ENCODE measurements around the gene WWOX.
A peak's percentile ranks its signal among the peaks of the same experiment; 100 is the strongest.

Gene WWOX

DNA sequence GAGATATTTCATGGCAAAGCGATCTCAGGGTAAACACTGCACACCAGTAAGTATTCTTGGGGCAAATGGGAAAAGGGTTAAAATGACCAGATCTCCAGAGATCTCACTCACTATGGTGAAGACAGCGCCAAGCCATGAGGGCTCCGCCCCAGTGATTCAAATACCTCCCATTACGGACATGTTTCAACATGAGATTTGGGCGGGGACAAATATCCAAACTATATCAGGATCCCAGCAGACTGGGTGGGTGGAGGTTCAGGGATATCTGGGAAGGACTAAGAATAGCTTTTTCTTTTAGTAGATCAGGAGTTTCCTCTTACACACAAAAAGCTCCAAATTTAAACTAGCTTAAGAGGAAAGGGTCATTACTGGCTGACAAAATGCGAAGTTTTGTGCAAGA, 181.7 kb downstream of the WWOX start:
- DNase-seq, result no peak

DNA sequence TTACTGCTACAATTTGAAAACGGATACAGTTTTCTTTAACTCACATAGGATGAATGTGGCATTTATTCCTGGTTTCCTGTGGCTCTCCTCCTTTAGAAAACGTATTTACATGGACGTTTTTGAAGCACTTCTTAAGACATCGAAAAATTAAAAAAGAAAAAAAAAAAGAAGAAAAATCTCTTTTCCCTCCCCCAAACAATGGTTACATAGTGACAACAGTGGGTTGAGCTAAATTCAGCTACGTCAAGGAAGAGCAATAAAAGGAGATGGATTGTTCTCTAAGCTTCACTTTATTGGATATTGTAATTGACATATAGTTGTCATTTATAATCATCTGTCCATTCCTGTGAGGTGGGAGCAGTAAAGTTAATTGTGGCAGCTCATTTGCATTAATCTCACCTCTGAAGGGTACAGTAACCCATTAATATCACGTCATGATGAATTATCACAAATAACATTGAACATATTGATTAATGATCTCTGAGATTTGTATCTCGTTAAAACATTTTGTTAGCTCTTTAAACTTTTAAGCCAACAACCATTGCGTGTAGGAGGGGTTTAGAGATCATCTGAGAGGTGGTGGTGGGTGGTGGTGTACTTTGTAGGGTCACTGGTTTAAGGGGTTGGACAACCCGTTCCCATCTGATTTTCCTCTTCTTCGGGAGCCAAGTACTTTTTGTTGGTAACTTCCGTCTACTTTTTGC, 184.2 kb downstream of the WWOX start:
- no peak for DNase-seq

DNA sequence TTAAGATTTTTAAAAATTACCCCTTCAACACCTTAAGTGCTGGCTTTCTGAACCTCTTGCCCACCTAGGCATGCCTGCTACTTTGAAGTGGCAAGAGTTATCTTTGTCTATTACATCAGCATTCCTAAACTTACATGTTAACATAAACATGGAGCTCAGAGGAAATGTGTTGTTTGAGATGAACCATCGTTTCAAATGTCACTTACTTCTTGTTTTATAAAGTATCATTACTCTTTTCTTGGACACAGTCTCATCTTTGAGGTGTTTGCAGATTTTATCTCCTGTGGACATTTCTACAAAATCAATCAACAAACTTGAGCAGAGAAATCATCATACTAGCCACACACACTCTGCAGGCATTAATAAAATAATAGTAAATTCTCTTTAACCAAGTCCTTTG, 184.9 kb downstream of the WWOX start:
- no peak for DNase-seq

DNA sequence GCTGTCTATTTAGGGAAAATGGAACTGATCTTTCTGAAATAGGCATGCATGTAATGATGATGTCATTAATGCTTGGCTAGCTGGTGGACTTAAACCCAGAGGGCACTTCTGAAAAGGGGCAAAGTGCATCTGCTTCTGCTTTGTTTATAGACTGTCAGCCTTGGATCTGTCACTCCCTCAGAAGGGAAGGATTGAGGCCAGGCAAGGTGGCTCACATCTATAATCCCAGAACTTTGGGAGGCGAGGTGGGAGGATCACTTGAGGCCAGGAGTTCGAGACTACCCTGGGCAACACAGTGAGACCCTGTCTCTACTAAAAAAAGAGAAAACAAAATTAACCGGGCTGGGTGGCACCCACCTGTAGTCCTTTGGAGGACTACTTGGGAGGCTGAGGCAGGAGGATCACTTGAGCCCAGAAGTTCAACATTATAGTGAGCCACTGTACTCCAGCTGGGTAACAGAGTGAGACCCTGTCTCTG, 185.5 kb downstream of the WWOX start:
- no peak for DNase-seq

DNA sequence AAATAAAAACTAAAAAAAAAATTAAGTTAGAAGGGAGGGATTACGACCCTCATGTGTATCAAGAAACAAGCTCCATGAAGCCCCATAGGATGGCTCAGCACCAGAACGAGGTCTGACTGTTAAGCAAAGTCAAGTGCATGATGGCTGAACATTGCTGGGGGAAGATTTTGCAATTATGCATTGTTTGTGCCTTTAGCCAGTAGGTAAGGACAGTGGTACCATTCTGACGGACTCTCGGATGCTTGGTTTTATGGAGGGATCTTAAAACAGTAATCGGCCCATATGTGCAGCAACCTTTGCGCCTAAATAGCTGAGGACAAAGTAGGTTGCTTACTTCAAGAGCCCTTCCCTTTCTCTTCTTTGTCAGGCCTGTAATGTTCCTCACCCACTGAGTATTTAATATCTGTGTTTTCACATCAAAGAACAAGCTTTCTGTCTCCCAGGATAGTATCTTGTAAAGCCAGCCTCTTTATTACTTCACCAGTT, 186.0 kb downstream of the WWOX start:
- DNase-seq, result no peak

DNA sequence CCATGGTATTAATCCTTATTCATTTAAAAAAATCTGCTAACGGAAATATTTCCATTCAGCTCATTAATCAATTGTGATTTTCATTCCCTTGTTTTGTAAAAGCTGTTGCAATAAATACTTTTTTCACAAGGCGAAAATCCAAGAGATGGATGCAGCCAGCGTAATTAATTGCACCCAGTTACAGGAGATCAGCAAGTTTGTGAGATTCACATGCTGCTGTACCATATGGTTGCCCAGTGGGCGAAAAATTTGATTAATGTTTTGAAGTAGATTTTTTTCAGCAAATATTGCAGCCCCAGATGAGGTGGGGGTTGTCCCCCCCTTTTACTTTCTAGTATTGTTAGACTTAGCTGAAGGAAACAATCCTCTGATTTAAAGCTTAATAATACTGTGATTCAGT, 186.6 kb downstream of the WWOX start:
- no peak for DNase-seq

DNA sequence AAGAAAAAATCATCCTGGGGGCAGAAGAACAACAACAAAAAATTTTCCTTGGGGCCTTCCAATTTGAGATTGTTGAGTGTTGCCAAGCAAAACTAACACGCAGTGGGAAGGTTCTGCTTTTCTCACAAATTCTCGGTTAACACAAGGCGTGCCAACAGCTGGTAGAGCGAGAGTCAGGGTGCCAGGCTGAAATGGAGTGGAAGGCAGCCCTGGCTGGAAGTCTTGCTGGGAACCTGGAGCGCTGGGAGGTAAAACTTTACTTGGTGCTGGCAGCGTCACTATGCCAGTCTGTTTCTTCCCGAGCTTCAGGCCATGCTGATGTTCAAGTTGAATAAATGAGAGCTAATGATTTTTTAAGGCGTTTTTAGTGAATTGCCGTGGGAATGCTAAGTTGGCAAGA, 189.4 kb downstream of the WWOX start:
- DNase-seq, result no peak

DNA sequence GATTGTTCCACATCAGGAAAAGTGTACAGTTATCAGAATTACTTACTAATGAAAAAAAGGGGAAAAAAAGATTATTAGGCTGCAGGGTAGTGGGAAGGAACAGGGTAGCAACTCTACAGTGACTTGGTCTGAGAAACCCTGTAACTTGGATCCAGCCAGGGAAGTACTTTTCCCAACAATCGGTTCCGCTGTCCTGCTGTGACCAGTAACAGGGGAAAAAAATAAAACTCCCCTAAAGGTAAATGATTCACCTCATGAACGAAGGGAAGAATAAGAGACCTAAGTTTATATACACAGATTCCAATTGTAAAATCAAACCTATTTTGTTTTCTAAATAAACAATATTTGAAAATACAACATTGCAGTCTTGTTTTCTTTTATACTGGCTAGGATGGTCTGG, 189.9 kb downstream of the WWOX start:
- DNase-seq, result no peak

DNA sequence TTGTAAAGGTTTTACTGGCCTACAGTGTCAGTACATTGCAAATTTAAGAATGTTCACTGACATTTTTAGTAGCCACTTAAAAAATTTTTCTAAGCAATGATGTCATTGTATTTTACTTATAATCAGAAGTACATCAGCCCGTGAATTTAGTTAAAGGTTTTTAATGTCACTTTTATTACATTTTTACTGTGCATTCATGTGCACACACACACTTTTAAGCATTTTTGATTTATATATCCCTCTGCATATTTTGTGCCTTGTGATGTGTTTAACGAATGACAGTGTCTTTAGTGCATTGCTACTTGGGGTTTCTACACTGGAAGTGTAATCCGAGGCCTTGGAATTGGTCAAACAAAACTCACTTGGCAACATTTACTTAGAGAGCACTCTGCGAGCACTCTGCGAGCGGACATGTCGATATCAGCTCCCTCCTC, 190.4 kb downstream of the WWOX start:
- peak; percentile 4 for DNase-seq

DNA sequence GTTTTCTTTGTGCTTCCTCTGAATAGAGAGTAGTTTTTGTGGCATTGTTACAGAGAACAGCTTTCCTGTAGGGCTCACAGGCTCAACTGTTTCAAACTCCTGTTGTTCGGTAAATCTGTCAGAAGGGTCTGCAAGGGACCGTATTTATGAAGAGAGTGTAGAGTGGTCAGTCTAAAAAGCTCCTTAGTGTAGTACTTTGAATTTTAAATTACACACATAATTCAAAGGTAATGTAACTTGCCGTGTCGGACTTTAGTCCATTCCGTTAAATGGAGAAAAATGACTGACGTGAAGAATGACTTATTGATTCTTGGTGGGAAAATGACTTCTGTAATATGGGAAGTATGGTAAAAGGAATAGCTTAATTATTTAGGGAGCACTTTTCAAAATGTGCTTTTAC, 190.9 kb downstream of the WWOX start:
- DNase-seq, result no peak

DNA sequence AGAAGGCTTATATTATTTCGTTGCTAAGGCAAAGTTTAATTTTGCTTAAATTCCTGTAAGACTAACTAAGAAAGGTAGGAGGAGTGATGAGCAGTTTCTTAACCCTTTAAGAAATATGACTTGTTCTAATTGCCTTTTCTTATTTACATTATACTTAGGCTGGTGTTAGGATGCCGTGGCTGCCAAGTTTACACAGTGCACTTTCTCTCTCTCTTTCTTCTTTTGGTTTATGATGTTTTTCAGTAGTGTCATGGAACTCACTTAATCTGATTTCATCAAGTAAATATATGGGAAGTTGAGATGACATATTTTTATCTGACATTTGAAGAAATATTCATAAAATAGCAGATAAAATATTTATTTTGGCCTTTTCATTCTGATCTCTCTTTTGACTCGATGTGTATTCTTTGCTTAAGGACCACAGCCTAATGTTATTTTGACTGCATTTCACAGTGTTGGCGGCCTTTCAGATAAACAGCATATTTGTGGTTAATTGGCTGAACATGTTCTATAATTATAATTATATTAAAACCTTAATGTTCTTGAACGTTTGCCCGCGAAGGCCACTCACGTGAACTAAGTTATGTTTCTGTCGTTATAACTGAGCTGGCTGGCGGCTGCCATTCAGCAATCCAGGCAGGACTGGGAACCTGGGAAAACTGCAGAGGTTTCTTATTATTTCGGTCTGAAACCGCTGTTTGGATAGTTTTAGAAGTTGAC, 191.6 kb downstream of the WWOX start:
- DNase-seq, result peak; percentile 24

DNA sequence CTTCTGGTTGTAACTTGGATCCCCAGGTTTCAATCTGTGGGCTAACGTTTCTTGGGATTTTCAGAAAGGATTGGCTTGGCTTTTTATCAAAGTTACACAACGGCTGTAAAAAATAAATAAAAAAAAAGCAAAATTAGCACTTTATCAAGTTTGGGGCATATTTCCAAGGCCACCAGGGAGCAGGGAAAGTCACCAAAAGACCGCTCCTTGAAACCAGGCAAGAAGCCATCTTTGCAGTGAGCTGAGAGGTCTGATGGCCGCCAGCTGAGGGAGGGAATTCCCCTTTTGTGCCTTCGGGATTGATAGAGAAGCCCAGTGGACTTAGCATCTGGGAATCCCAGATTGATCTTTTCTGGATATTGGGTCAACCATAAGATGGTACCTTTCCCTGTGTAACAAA, 192.2 kb downstream of the WWOX start:
- DNase-seq, result no peak

DNA sequence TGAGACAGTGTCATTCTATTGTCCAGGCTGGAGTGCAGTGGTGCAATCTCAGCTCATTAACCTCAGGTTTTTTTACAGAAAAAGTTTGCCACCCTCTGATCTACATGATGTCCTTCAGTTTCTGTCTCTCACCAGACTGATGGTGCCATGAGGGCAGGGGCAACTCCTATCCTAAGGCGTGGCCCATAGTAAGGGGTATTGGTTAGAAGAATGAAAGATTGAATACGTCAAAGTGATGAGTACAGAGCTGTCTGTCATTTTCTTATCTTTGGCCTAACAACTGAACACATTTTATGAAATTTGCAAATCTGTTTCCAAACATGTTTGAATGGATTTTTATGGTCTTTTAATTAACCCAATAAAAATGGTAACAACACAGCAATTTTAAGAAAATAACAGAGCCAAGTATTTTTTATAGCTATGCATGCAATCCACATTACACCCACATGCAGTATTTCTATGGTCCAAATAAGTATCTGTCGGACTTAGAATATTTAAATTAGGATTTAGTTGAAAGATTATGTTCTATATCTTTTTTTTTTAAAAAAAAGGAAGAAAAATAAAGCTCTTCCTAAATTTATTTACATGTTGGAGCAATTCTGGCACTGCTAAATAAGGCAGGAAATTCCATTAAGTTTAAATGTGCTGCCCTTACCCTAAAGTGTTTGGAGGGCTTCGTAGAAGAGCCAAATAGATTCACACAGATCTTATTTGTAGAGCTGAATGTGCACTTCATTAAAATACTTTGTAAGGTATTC, 192.8 kb downstream of the WWOX start:
- no peak for DNase-seq

DNA sequence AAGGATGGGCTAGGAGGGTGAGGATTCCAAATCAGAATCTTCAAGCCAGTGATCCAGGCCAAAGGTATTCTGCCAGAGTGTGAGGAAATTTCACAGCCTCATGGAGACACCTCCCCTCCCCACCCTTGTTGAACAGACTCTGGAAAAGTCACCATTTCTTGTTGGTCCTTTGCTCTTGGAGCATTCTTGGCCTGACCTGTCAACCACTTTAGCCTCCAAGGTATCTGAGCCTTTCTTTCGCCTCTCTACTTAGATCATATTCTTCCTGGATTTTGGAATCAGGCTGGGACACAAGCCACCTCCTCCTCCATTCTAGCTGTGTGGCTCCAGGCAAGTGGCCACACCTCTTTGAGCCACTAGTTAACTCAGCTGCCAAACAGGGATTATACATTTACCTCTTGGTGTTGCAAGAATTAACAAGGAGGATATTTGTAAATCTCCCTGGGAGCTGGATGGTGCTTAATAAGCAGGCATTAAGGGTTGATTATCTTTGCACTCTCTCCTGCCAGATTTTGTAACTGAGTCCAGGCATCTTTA, 193.5 kb downstream of the WWOX start:
- DNase-seq, result no peak

DNA sequence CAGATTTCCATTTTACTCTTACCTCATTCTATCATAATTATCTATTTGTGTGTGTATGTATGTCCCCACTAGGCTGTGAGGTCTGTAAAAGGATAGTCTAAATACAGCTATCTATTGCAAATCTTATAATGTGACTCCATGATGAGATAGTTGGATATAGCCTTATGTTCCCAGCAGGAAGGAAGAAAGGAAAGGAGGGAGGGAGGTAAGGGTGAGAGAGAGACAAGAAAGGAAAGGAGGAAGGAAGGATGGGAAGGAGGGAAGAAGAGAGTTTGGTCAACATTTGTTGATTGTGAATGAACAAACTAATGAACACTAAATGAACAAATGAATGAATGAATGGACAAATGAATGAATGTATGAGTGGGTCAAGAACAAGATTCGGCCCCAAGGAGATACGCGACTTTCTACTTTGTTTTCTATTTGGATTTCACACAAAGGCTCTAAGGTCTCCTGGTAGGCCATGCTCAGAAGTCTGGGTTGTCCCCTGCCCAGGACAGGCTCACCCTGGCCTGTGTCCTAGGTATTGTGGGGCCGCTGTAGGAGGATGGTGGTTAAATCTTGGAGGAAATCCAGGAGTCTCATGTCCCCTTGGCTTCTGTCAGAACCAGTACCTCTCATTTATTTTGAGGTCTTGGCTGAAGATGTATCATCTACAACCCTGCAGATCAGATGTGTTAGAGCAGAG, 195.2 kb downstream of the WWOX start:
- no peak for DNase-seq

DNA sequence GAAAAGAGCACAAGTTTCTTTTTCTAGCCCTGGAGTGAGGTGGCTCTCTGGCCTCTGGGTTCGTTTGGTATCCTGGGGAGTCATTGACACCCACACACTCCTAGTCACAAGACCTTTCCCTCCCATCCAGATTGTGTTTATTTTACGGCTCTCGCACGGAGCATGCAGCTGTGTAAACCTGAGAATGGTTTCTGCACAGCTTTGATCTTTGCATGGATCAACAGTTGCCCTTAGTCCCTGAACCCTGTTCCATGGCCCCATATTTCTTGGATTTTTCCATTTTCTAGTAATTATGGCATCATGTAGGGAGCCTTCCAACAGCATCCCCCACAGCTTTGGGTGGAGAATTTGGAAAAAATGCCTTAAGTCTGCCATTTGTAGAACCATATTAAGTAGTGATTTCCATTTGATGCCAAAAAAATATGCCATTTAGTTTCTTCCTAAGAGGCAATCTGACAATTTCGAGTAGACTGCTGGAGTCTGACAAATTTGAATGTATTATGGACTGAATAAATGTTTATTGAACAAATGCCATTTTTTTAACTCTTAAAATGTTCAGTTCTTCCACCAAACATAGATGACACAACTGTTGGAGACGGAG, 197.7 kb downstream of the WWOX start:
- no peak for DNase-seq

DNA sequence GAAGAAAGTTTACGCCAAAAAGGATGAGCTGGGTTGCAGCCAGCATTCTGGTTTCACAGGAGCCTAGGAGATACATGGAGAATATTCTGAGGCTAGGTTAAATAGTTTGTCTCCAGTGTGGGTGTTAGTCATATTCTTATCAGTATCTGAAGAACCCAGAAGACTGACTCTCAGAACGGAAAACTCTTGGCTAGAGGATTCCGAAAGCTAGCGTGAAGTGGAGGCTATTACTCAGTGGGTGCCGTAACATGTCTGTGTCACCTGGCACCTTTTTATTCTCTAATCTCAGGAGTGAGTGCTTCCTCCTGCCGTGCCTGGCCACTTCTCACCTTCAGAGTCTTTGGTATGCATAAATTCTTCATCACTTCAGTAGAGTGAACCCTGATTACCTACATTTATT, 199.5 kb downstream of the WWOX start:
- no peak for DNase-seq

DNA sequence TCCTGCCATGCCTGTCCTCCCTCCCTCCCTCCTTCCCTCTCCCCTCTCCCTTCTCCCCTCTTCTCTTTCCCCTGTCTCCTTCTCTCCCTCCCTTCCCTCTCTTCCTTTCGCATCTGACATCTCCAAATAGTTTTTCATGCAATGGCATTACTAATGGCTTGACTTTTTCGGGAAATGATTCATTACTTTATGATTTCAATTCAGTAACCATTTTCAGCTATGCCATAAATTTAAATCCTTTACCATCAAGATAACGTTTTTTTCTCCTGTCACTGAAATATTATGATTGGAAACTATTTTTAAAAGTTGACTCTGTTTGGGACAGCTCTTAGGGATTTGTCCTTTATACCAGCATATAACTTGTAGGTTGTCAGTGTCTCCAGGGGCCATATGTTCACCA, 201.0 kb downstream of the WWOX start:
- DNase-seq, result no peak

DNA sequence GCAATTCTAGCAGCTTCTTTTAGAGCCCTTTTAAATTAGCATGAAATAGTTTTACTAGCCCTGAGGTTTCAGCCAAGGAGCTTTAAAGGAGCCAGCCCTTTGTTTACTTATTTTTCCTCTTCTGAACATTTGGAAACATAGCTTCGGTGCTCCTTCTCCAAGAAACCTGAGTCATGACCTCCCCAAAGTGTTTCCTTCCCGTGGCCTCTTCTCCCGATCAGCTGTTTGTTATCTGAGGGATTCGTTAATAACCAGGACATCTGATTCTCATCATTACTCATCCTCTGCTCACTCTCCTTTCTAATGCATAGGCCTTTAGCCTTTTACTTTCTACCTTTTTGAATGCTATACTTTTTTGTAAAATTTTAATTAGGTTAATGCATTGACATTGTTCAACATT, 204.5 kb downstream of the WWOX start:
- DNase-seq, result no peak

DNA sequence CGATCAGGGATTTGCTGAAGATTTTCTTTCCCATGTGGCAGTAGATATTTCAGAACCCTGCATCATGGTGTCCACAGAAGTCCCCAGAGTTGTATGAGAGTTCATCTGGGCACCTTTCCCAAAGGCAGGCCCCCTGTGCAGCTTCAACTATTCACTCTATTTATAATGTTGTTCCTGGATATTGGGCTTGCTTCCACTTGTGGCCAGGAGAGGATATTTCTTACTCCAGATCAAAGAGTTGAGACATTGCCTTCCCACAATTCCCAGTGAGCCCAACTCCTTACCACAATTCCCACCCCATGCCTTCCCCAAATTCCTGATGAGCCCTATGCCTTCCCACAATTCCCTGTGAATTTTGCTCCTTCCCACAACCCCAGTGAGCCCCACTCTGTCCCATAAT, 206.9 kb downstream of the WWOX start:
- no peak for DNase-seq

DNA sequence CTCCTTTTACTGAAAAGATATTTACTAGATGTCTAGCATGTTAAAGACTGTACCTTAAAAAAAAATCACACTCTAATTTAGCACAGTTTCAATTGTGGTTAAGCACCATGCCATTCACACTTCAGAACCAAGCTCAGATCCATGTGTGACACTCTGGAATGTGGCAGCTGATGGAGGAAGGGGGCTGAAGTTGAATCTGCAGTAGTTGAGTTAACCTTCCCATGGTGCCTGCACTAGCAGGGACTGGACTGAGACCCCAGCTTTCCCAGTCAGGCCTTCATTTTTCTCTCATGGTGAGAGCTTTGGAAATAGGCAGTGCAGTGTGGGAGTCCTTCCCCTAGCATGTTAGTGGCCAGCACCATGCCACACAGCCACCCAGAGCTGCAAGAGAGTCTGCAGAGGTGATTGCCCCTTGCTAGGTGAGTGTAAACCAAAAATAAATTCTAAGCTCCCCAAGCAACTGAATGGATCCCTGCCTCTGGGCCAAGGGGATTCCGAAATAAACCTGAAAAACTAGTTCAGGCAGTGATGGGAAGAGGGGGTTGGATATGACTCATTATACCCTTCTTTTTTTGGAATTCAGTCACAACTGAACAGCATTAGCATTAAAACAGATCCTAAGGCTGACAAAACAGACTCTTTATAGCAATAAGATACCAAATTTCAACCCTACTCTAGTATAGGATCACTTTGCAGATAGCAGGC, 208.5 kb downstream of the WWOX start:
- no peak for DNase-seq

DNA sequence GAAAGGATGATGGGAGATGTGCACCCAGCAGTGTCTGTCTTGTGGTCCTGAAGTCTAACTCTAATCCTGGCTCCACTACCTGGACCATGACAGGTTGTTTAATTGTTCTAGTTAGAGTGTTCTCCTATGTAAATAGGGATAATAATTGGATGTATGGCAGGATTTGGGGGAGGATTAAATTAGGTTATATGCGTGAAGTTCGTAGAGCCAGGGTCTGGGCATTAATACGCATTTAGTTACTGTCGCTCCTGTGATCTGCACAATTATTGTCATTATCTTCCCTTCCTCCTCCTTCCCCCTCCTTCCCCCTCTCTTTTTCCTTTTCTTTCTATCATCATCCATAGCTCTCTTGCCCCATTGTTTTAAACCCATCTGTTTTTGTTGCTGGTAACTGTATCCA, 210.3 kb downstream of the WWOX start:
- DNase-seq, result no peak

Measured in DMS79 treated with DMSO at 0.1 percent for 48 hours (cell line).